GM21526 (cell line): ENCODE results near the gene TPCN2.
A peak's percentile ranks its signal among the peaks of the same experiment; 100 is the strongest.

Experiments used
- ATAC-seq: cut with Tn5 transposase; IDR thresholded peaks from one replicate; pipeline ENCODE4 v1.9.1; 2021; ENCODE audit warnings: moderate library complexity; ENCODE audit not compliant: unreplicated experiment, low FRiP score

The TPCN2 gene

GRCh38 chr11:69158301-69159149, 109.8 kb downstream of the TPCN2 start:
- no peak for ATAC-seq

- ATAC-seq = no peak
Observed at GRCh38 chr11:69159150-69159852, 110.6 kb downstream of the TPCN2 start.

DNA sequence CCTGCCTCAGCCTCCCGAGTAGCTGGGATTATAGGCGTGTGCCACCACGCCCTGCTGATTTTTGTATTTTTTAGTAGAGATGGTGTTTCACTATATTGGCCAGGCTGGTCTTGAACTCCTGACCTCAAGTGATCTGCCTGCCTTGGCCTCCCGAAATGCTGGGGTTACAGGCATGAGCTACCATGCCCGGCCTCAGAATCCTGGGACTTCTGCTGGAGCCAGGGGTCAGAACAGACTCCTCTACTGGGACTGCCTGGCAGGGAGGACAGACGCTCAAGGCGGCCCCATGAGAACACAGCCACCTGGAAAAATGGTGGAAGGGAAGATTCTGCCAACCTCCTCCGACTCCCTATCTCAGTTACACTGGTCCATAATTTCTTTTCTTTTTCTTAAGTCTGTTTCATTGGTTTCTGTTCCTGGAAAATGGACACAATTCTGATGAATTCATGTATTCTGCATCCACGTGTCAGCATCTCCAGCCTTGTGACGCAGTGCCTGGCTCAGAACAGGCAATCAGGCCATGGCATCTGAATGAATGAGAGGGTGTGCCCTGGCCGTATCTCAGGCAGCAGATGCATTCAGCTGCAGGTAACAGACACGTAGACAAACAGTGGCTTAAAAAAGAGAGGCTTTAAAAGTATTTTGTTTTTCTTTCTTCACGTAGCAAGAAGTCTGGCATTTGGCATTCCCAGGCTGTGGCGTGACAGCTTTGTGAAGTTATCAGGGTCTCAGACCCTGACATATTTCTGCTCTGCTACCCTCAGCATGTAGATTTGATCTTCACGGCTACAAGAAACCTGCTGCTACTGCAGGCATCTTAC, 111.8 kb downstream of the TPCN2 start:
- ATAC-seq = no peak

DNA sequence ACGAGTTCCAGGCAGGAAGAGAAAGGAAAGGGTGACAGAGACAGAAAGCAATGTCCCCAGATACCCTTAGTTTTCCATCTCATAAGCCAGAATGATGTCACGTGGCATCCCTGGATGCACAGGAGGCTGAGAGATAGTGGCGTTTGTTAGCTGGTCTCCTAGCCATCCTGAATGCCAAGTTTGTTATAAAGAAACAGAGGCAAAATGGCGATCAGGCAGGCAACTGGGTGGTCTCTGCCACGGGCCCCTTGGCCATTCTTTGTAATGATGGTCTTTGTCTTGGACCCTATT, 112.3 kb downstream of the TPCN2 start:
- ATAC-seq = no peak

GRCh38 chr11:69162505-69162904, 113.8 kb downstream of the TPCN2 start:
- no peak for ATAC-seq

- ATAC-seq = no peak
Observed at GRCh38 chr11:69163842-69164241, 115.1 kb downstream of the TPCN2 start.

DNA sequence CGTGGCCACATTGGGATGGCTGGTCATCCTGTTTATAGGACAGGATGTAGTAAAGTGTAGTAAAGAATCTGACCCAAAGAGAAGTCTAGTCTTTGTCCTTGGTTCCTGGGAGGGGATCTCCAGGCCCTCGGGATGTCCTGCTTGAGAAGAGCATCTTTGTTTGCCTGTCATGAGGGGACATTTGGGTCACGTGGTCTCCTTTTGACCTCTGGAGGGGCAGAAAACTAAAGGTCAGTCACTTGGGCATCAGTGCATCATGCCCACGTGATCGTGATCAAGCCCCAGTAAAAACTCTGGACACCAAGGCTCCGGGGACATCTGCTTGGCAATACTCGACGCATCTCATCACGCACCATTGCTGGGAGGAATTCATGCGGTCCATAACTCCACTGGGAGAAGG, 116.1 kb downstream of the TPCN2 start:
- ATAC-seq = no peak

DNA sequence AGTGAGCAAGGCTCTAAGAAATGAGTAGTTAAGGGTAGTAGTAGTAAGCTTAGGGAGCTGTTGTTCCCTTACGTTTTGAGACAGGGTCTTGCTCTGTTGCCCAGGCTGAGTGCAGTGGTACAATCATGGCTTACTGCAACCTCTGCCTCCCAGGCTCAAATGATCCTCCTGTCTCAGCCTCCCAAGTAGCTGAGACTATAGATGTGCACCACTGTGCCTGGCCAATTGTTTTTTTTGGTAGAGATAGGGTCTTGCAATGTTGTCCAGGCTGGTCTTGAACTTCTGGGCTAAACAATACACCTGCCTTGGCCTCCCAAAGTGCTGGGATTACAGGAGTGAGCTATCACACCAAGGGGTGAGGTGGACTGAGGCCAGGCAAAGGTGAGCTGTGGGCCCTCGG, 117.0 kb downstream of the TPCN2 start:
- ATAC-seq = no peak

DNA sequence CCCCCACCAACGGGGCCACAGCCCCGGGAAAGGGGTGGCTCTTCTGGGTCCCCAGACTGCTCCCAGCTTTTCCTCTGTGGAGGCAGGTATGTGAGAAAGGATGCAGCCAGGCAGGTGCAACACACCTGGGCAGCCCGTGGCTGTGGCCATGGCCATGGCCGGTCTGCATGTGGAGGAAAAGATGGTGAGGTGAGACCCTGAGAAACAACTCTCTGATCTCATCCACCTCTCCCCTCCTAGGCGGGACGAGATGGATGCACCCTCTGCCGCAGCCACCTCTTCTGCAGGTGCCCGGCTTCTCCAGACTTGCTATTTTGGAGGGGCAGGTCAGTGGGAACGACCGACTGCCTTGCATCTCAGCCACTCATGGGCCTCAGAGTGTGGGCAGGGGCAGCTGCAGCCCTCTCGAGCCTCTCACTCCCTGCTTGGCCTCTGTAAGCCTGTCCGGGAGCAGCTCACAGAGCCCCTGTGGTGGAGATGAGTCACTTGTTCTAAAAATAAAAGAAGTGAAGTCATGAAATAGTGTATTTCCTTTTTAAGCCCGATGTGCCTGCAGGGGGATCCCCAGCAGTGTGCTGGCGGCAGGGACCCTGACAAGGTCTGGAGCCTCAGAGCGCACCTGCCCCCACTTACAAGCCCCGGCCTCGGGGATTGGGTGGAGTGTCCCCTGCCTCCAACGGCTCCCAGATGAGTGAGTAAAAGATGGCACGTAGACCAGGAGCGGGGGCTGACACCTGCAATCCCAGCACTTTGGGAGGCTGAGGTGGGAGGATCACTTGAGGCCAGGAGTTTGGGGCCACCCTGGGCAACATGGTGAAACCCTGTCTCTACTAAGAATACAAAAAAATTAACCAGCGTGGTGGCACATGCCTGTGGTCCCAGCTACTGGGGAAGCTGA, 117.7 kb downstream of the TPCN2 start:
- ATAC-seq = peak; percentile 88

DNA sequence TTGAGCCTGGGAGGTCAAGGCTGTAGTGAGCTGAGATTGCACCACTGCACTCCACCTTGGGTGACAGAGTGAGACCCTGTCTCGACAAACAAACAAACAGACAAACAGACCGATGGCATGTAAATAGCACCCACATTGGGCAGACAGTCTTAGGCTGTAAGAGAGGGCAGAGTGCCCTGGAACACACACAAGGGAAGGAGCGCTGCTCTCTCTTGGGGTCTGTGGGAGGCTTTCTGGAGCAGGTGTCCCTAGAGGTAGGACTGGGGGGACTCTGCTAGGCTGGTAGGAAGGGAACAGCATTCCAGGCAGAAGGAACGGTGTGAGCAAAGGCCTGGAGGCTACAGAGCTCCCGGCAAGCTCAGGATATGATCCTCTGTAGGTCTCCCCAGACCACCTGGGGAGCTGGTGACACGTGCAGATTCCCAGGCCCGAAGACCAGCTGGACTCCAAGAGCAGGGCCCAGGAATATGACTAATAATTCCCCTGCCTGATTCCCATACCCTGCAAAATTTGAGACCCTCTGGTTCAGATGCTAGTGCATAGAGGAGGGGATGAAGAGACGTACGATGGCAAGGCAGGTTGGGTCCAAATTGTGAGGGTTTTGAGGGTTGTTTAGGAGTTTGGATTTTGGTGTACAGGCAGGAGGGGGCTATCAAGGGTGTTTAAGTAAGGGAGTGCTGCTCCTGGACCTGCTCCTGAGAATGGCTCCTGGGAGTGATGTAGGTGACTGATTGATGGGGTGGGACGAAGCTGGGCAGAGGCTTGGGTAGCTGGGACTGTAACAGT, 118.6 kb downstream of the TPCN2 start:
- no peak for ATAC-seq

GRCh38 chr11:69167916-69168691, 119.4 kb downstream of the TPCN2 start:
- ATAC-seq = no peak

GRCh38 chr11:69169479-69169878, 120.7 kb downstream of the TPCN2 start:
- no peak for ATAC-seq

- ATAC-seq = no peak
Observed at GRCh38 chr11:69170704-69171103, 122.0 kb downstream of the TPCN2 start.

GRCh38 chr11:69171476-69172240, 122.9 kb downstream of the TPCN2 start:
- no peak for ATAC-seq

DNA sequence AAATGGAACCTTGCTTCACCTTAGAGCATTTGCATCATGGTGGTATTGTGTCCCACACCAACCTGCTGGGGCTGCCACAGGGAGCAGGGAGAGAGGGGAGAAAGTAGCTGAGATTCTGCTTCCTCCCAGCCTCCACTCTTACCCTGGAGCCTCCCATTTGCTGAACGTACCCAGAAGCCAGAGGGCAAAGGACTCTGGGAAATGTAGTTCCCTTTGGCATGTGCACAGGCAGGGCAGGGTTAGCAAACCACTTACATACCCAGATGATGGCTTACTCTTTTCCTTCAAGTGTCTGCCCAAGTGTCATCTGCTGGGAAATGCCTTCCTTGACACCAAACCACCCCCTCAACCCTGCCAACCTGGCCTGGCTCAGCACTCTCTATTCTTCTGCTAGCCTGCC, 123.9 kb downstream of the TPCN2 start:
- ATAC-seq = no peak

DNA sequence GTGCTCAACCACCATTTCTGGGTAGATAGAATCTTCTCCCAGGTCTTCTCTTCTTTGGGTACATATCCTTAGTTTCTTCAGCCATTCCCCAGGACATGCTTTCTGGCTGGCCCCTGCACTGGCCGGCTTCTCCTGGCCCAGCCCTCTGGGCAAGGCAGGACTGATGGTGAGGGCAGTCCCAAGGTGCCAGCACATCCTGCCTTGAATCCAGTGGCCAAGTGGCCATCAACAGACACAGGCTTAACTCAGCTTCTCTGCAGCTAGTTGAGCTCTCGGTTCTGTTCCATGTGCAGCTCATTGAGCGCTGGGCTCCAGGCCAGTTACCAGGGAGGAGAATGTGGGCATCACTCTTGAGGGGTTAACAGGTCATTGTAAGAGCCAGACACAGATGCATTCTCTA, 124.6 kb downstream of the TPCN2 start:
- no peak for ATAC-seq

DNA sequence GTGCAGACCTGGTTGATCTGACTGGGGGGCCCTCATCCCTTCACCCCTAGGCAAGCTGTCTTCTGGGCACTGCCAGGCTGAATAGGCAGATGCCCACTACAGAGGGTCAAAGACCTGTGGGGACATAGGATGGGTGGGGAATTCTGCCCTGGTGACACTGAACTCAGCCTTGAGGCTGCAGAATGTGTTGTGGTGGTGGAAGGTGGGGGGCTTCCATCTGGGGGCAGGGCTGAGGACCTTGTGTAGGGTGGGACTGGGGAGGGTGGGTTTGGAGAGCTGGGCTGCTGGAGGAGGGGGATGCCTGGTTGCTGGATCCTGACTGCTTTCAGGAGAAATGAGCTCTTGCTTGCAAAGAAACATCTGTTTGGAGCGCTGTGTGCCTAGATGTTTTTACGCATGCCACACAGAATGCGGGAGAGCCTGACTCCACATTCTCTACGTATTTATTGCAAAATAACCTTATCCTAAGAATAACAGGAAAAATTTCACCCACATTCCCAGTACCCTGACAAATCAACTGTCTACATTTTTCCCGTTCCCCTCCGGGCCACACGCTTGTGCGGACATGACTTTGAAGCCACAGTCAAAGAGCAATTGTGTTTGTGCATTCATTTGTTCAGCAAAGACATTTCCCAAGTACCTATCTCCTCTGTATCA, 125.3 kb downstream of the TPCN2 start:
- no peak for ATAC-seq

DNA sequence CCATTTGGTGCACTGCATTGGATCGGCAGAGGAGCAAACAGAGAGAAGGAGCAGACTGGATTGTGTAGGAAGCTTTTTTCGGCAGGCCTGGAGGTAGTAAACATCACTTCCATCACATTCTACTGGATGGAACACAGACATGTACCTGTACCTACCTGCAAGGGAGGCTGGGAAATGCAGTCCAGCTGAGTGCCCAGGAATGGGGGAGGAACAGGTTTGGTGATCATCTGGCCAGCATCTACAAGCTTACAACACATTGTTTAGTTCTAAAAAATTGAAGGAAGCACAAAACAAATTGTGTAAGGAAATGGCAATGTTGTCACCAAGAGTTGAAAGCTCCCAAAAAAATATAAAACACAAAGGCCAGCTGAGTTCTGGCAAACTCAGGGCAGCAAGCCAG, 126.1 kb downstream of the TPCN2 start:
- no peak for ATAC-seq
